Fibroblast of mammary gland (primary cell): Measurements from ENCODE around the gene CENATAC.
"Not testable (repeated sequence)": the region's sequence is repeated elsewhere in the genome, so short reads cannot be mapped to it uniquely, and the experiment has no call there.

Source experiments
- DNase-seq: peaks from one replicate; pipeline ENCODE4 v3.0.0-alpha.2; 2010; ENCODE audit warnings: low read depth
- H3K4me3 ChIP-seq: 2 replicates; pipeline ENCODE4 v1.5.1; 2011; ENCODE audit warnings: low read depth, mild to moderate bottlenecking, low read length, moderate library complexity; ENCODE audit not compliant: control insufficient read depth
- CTCF ChIP-seq: conservative IDR thresholded peaks from 2 replicates; pipeline ENCODE4 v1.5.1; 2011; ENCODE audit warnings: low read depth, low read length, inconsistent platforms; ENCODE audit not compliant: control insufficient read depth, insufficient read depth

Gene CENATAC

GRCh38 chr11:118997627-118998387, at the start of gene CENATAC:
TSS of gene CENATAC (plus strand) at chr11:118998138. CDS start at chr11:118998198, 60 bp downstream.
- peak within 1 kb of the TSS; percentile 91 for H3K4me3 ChIP-seq
- DNase-seq = peak; percentile 83
- TF ChIP-seq CTCF = no peak

- DNase-seq = no peak
- H3K4me3 ChIP-seq = no peak overlapping the region
- TF ChIP-seq CTCF = no peak
Measured at GRCh38 chr11:118953265-118953664, 44.7 kb upstream of the CENATAC start.

GRCh38 chr11:118953976-118954375, 44.0 kb upstream of the CENATAC start:
- H3K4me3 ChIP-seq, DNase-seq: not testable (repeated sequence)

- DNase-seq = peak; percentile 73
- peak; percentile 95 for TF ChIP-seq CTCF
- no peak within 1 kb of the TSS for H3K4me3 ChIP-seq
Measured at GRCh38 chr11:118956094-118956846, 41.7 kb upstream of the CENATAC start, which contains the start of gene UPK2. TSS of gene UPK2 (plus strand) at chr11:118956298. CDS start at chr11:118956351, 53 bp downstream.

GRCh38 chr11:118956847-118957469, 41.0 kb upstream of the CENATAC start:
- H3K4me3 ChIP-seq = no peak overlapping the region
- TF ChIP-seq CTCF = no peak
- DNase-seq = no peak

GRCh38 chr11:118957549-118957948, 40.4 kb upstream of the CENATAC start:
- H3K4me3 ChIP-seq = no peak overlapping the region
- TF ChIP-seq CTCF = no peak
- DNase-seq = no peak

DNA sequence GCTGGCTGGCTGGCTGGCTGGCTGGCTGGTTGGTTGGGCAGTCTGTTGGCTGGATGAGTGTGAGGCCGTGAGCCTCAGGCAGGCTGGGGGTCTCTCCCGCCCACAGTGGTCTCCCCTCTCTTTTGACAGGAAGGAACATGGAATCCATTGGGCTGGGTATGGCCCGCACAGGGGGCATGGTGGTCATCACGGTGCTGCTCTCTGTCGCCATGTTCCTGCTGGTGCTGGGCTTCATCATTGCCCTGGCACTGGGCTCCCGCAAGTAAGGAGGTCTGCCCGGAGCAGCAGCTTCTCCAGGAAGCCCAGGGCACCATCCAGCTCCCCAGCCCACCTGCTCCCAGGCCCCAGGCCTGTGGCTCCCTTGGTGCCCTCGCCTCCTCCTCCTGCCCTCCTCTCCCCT, 40.0 kb upstream of the CENATAC start:
- DNase-seq = no peak
- no peak overlapping the region for H3K4me3 ChIP-seq
- no peak for TF ChIP-seq CTCF
